SK-N-SH (cell line): ENCODE data around the gene DIS3L2. TPM values are rescaled to one million over a fixed set of nuclear protein-coding genes. Genes with fewer than 3 reads are reported as not detected.

Experiments
- CTCF ChIA-PET: fragments of 300-600, 350-600 bp; formaldehyde crosslinking; extraction: SDS; loops from one replicate; lab custom pipeline; 2021; lab: Yijun Ruan, JAX
- POLR2A ChIA-PET: fragments of 350-600 bp; sonication (Branson Sonifier 250); formaldehyde crosslinking; extraction: SDS; loops from one replicate; lab custom pipeline; 2020; ENCODE audit warnings: antibody characterized with exemption, inconsistent platforms; lab: Yijun Ruan, JAX
- DNase-seq: peaks from one replicate; pipeline ENCODE4 v3.0.0; 2012
- H2AFZ ChIP-seq: fragments of 200-600 bp; sonication (generic); 2 replicates; pipeline ENCODE4 v1.8.1; 2016; ENCODE audit warnings: antibody characterized with exemption, mild to moderate bottlenecking, low read depth
- H3F3A ChIP-seq: fragments of 200-600 bp; sonication (generic); replicated peaks from 2 replicates; pipeline ENCODE3; 2016; ENCODE audit warnings: antibody characterized with exemption, mild to moderate bottlenecking; ENCODE audit not compliant: insufficient read depth
- H3K27ac ChIP-seq, 2 experiments: fragments of 200-500 bp in 1 of 2; fragments of 200-600 bp in 1 of 2; sonication (Bioruptor generic) in 1 of 2; sonication (generic), shearing (Covaris generic) in 1 of 2; 2 replicates each; pipeline versions ENCODE4 v1.5.1 to v1.6.1; 2014 to 2016; ENCODE audit warnings: low read depth in 2 of 2, inconsistent platforms in 1 of 2, low read length in 1 of 2, mild to moderate bottlenecking in 1 of 2, mixed read lengths in 1 of 2
- H3K27me3 ChIP-seq: fragments of 200-600 bp; sonication (generic), shearing (Covaris generic); 2 replicates; pipeline ENCODE4 v1.6.1; 2016; ENCODE audit warnings: mixed run types; ENCODE audit not compliant: insufficient read depth
- H3K36me3 ChIP-seq, 2 experiments: fragments of 200-500 bp in 1 of 2; fragments of 200-600 bp in 1 of 2; sonication (Bioruptor generic) in 1 of 2; sonication (generic) in 1 of 2; replicated peaks in 1 of 2; 2 replicates each; pipeline versions ENCODE3 to v1.5.1; 2014 to 2016; ENCODE audit warnings: low read length in 1 of 2, mild to moderate bottlenecking in 1 of 2; ENCODE audit not compliant: insufficient read depth in 2 of 2, control insufficient read depth in 1 of 2
- H3K4me1 ChIP-seq, 2 experiments: fragments of 200-500 bp in 1 of 2; fragments of 200-600 bp in 1 of 2; sonication (Bioruptor generic) in 1 of 2; sonication (generic), shearing (Covaris generic) in 1 of 2; 2 replicates each; pipeline versions ENCODE4 v1.5.1 to v1.6.1; 2014 to 2016; ENCODE audit warnings: low read depth in 1 of 2, low read length in 1 of 2, mixed run types in 1 of 2; ENCODE audit not compliant: insufficient read depth in 2 of 2, control insufficient read depth in 1 of 2
- H3K4me2 ChIP-seq: fragments of 200-600 bp; sonication (generic), shearing (Covaris generic); 2 replicates; pipeline ENCODE4 v1.6.1; 2017; ENCODE audit warnings: mixed run types
- H3K4me3 ChIP-seq, 2 experiments: fragments of 200-500 bp in 1 of 2; fragments of 200-600 bp in 1 of 2; sonication (Bioruptor generic) in 1 of 2; sonication (generic), shearing (Covaris generic) in 1 of 2; 2 replicates each; pipeline versions ENCODE4 v1.5.1 to v1.8.1; 2014 to 2016; ENCODE audit warnings: low read depth in 2 of 2, inconsistent platforms in 1 of 2, low read length in 1 of 2, mild to moderate bottlenecking in 1 of 2, mixed read lengths in 1 of 2, moderate library complexity in 1 of 2
- H3K79me2 ChIP-seq: fragments of 200-600 bp; sonication (generic); 2 replicates; pipeline ENCODE4 v1.8.1; 2017; ENCODE audit warnings: mild to moderate bottlenecking; ENCODE audit not compliant: insufficient read depth
- H3K9ac ChIP-seq: fragments of 200-600 bp; sonication (generic); 2 replicates; pipeline ENCODE4 v1.6.1; 2017; ENCODE audit warnings: mixed run types
- H3K9me2 ChIP-seq: fragments of 200-600 bp; sonication (generic); 2 replicates; pipeline ENCODE4 v1.6.1; 2017; ENCODE audit warnings: mixed run types
- H3K9me3 ChIP-seq: fragments of 200-600 bp; sonication (generic); 2 replicates; pipeline ENCODE4 v1.6.1; 2017; ENCODE audit warnings: mixed run types, mild to moderate bottlenecking, moderate library complexity
- H4K20me1 ChIP-seq: fragments of 200-600 bp; sonication (generic); 2 replicates; pipeline ENCODE4 v1.6.1; 2017; ENCODE audit warnings: mild to moderate bottlenecking, mixed run types; ENCODE audit not compliant: insufficient read depth
- CTCF ChIP-seq: fragments of 200-600 bp; sonication (generic); IDR thresholded peaks from 2 replicates; pipeline ENCODE4 v1.6.1; 2017; ENCODE audit warnings: antibody characterized with exemption, mild to moderate bottlenecking, moderate library complexity
- EZH2phosphoT487 ChIP-seq: fragments of 200-600 bp; sonication (generic); IDR thresholded peaks from 2 replicates; pipeline ENCODE4 v1.6.1; 2017; ENCODE audit warnings: low read depth, mixed run types, mild to moderate bottlenecking, antibody characterized with exemption, moderate library complexity, borderline replicate concordance
- FOSL2 ChIP-seq: IDR thresholded peaks from 2 replicates; pipeline ENCODE4 v1.4.0; 2012; ENCODE audit warnings: low read depth, mild to moderate bottlenecking, moderate library complexity, borderline replicate concordance
- FOXJ3 ChIP-seq: sonication (generic); formaldehyde crosslinking; IDR thresholded peaks from 2 replicates; pipeline ENCODE4 v1.5.1; 2020; ENCODE audit warnings: mild to moderate bottlenecking, missing genetic modification reagents
- FOXM1 ChIP-seq: IDR thresholded peaks from 2 replicates; pipeline ENCODE4 v1.4.0; 2012; ENCODE audit warnings: low read depth, mild to moderate bottlenecking
- GABPA ChIP-seq: IDR thresholded peaks from 2 replicates; pipeline ENCODE4 v1.4.0; 2012; ENCODE audit warnings: low read depth, mild to moderate bottlenecking
- GATA2 ChIP-seq: sonication (generic); formaldehyde crosslinking; IDR thresholded peaks from 2 replicates; pipeline ENCODE4 v1.5.0; 2020; ENCODE audit warnings: mild to moderate bottlenecking, missing genetic modification reagents
- IRF3 ChIP-seq: fragments of 150-350 bp; IDR thresholded peaks from 2 replicates; pipeline ENCODE4 v1.6.1; 2016; ENCODE audit warnings: mild to moderate bottlenecking, low read depth, low read length
- MEF2A ChIP-seq: IDR thresholded peaks from 2 replicates; pipeline ENCODE4 v1.4.0; 2012; ENCODE audit warnings: low read depth, borderline replicate concordance
- MXI1 ChIP-seq: IDR thresholded peaks from 2 replicates; pipeline ENCODE4 v1.6.1; 2012; ENCODE audit warnings: mild to moderate bottlenecking, low read depth, low read length, improper control_type of control experiment
- NFIC ChIP-seq: IDR thresholded peaks from 2 replicates; pipeline ENCODE4 v1.4.0; 2012; ENCODE audit warnings: borderline replicate concordance
- NRF1 ChIP-seq: IDR thresholded peaks from 2 replicates; pipeline ENCODE4 v1.6.1; 2012; ENCODE audit warnings: low read depth, mild to moderate bottlenecking, low read length
- RAD21 ChIP-seq: IDR thresholded peaks from 2 replicates; pipeline ENCODE4 v1.6.1; 2012; ENCODE audit warnings: mild to moderate bottlenecking, low read length
- RFX5 ChIP-seq: IDR thresholded peaks from 2 replicates; pipeline ENCODE4 v1.6.1; 2012; ENCODE audit warnings: mild to moderate bottlenecking, improper control_type of control experiment, low read length
- SMC3 ChIP-seq: IDR thresholded peaks from 2 replicates; pipeline ENCODE4 v1.6.1; 2012; ENCODE audit warnings: low read depth, low read length, improper control_type of control experiment
- TAF1 ChIP-seq: IDR thresholded peaks from 2 replicates; pipeline ENCODE4 v1.6.1; 2012; ENCODE audit warnings: low read depth, mild to moderate bottlenecking, low read length, moderate library complexity, borderline replicate concordance
- TEAD4 ChIP-seq: IDR thresholded peaks from 2 replicates; pipeline ENCODE4 v1.4.0; 2012; ENCODE audit warnings: mild to moderate bottlenecking, borderline replicate concordance; ENCODE audit not compliant: insufficient read depth
- USF1 ChIP-seq: IDR thresholded peaks from 2 replicates; pipeline ENCODE4 v1.4.0; 2012; ENCODE audit warnings: low read depth, borderline replicate concordance
- YY1 ChIP-seq: IDR thresholded peaks from 2 replicates; pipeline ENCODE4 v1.4.0; 2012; ENCODE audit warnings: low read depth, mild to moderate bottlenecking
- WGBS: methylation state at CpG from one replicate; pipeline ENCODE4 v1.1.6; 2017; ENCODE audit warnings: low lambda C conversion rate; 5-methylcytosine and 5-hydroxymethylcytosine counted together
- polyA plus RNA-seq, 3 experiments: library from polyadenylated mRNA; depleted of rRNA; stranded (reverse); fragments of >200 nt; gene quantifications; 2 replicates each; pipeline ENCODE4 v1.2.3, GENCODE V29; 2012
- TF ChIP-seq, protein P1 (sequence below): IDR thresholded peaks from 2 replicates; pipeline ENCODE4; 2012
- TF ChIP-seq, protein P2 (sequence below): IDR thresholded peaks from 2 replicates; pipeline ENCODE4 v1.4.0; 2012; ENCODE audit warnings: low read depth

DIS3L2 gene
- polyA plus RNA-seq, 1 of the 3 experiments (the other 2 are of a cell fraction), result 17.9 TPM

DNA sequence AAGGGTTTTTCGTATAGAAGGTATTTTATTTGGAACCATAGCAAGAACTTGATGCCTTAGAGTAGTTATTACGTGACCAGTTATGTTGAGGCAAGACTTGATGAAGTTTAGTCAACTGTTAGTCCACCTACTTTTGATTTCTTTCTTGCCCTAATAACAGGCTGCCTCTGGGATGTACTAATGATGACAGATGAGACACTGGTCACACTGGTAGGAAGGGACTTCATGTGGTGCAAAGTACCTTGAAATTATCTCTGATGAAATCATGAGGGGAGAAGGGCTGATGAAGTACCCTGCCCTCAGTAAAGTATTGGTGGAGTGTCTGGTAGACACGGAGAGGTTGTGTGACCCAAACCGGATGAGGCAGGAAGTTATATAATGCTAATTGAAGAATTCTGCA, 5.4 kb downstream of the DIS3L2 start:
- ChIA-PET CTCF (no interaction called here), POLR2A (no interaction called here)
- no peak overlapping the region for H3K4me2 ChIP-seq
- H3K4me3 ChIP-seq, result no peak overlapping the region
- H3K9me2 ChIP-seq, result no peaks in the 10 kb centered on the region
- no peak overlapping the region for H2AFZ ChIP-seq
- TF ChIP-seq GATA2 (CRISPR knock-in tag), result no peak
- no peak for DNase-seq
- WGBS, result 93% methylated on average over 4 of the region's 4 CpGs
- H3K9me3 ChIP-seq, result no peaks in the 10 kb centered on the region
- peaks cover 90% of the 10 kb centered on the region for H3K79me2 ChIP-seq
- H3F3A ChIP-seq, result no peaks in the 10 kb centered on the region
- no peaks in the 10 kb centered on the region for H3K27me3 ChIP-seq
- H4K20me1 ChIP-seq, result peaks cover 11% of the 10 kb centered on the region
- no peak overlapping the region for H3K27ac ChIP-seq
- no peaks in the 10 kb centered on the region; a peak in 1 of 4 replicates for H3K4me1 ChIP-seq
- no peaks in the 10 kb centered on the region for H3K36me3 ChIP-seq
- no peak overlapping the region for H3K9ac ChIP-seq

DNA sequence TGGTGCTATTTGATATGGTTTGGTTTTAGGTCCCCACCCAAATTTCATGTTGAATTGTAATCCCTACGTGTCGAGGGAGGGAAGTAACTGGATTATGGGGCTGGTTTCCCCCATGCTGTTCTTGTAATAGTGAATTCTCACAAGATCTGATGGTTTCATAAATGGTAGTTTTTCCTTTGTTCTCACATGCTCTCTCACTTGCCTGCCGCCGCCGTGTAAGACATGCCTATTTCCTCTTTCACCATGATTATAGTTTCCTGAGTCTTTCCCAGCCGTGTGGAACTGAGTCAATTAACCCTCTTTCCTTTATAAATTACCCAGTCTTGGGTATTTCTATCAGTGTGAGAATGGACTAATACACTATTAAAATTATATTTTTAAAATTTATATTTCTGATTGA, 7.3 kb downstream of the DIS3L2 start:
- Histone ChIP-seq H3K27ac (no peak overlapping the region), H2AFZ (no peak overlapping the region), H3K9me2 (no peaks in the 10 kb centered on the region), H3K79me2 (peaks cover 76% of the 10 kb centered on the region), H3K9me3 (no peaks in the 10 kb centered on the region), H3K9ac (no peak overlapping the region), H3K27me3 (no peaks in the 10 kb centered on the region), H3K36me3 (no peaks in the 10 kb centered on the region)
- CTCF ChIA-PET, result no interaction called here
- WGBS, result 98% methylated on average over 6 of the region's 6 CpGs
- no peak for DNase-seq
- POLR2A ChIA-PET, result no interaction called here
- TF ChIP-seq RFX5, result no peak
- TF ChIP-seq, protein P1, sequence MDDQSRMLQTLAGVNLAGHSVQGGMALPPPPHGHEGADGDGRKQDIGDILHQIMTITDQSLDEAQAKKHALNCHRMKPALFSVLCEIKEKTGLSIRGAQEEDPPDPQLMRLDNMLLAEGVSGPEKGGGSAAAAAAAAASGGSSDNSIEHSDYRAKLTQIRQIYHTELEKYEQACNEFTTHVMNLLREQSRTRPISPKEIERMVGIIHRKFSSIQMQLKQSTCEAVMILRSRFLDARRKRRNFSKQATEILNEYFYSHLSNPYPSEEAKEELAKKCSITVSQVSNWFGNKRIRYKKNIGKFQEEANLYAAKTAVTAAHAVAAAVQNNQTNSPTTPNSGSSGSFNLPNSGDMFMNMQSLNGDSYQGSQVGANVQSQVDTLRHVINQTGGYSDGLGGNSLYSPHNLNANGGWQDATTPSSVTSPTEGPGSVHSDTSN, result no peak
- no peak for TF ChIP-seq EZH2phosphoT487
- no peak for TF ChIP-seq RAD21
- no peak for TF ChIP-seq FOXM1
- no peak for TF ChIP-seq NFIC
- no peak for TF ChIP-seq NRF1
- TF ChIP-seq FOXJ3 (CRISPR knock-in tag), result no peak
- TF ChIP-seq TEAD4, result no peak
- TF ChIP-seq IRF3, result no peak
- TF ChIP-seq, protein P2, sequence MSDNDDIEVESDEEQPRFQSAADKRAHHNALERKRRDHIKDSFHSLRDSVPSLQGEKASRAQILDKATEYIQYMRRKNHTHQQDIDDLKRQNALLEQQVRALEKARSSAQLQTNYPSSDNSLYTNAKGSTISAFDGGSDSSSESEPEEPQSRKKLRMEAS, result no peak
- TF ChIP-seq MEF2A, result no peak
- TF ChIP-seq TAF1, result no peak
- TF ChIP-seq MXI1, result no peak
- no peak for TF ChIP-seq GABPA
- TF ChIP-seq FOSL2, result no peak
- no peak for TF ChIP-seq CTCF
- no peak for TF ChIP-seq YY1
- TF ChIP-seq USF1, result no peak
- TF ChIP-seq SMC3, result no peak
- TF ChIP-seq, all 33 proteins: peak for 0
- H4K20me1 ChIP-seq, result peaks cover 11% of the 10 kb centered on the region
- H3K4me1 ChIP-seq, result no peaks in the 10 kb centered on the region; a peak in 1 of 4 replicates
- no peaks in the 10 kb centered on the region for H3F3A ChIP-seq
- no peak overlapping the region for H3K4me2 ChIP-seq
- no peak overlapping the region for H3K4me3 ChIP-seq
